Body of pancreas (tissue), 4 donors: ENCODE data around the gene SLMAP.

Experiments
- CTCF ChIP-seq, 7 experiments: fragments of 450-650 bp in 4 of 7; fragments of 200-600 bp in 3 of 7; sonication (generic) in 3 of 7; IDR thresholded peaks; one replicate each; pipeline ENCODE4 v1.5.1; 2016 to 2019; ENCODE audit warnings: antibody characterized with exemption in 7 of 7
- POLR2A ChIP-seq, 3 donors: fragments of 450-650 bp; IDR thresholded peaks; one replicate each; pipeline ENCODE4 v1.6.1; 2016; ENCODE audit warnings: antibody characterized with exemption in 3 of 3, mild to moderate bottlenecking in 2 of 3

- TF ChIP-seq POLR2A (IDR thresholded peaks at IDR 0.05), result no peak
- no peak for TF ChIP-seq CTCF (IDR thresholded peaks at IDR 0.05)
Observed at GRCh38 chr3:57730682-57731081, 25.4 kb upstream of the SLMAP start.
